GM18499 (cell line): Measurements from ENCODE around the gene CYP27A1.

ENCODE experiments used
- ATAC-seq: cut with Tn5 transposase; IDR thresholded peaks from one replicate; pipeline ENCODE4 v1.9.1; 2021; ENCODE audit warnings: moderate number of reproducible peaks; ENCODE audit not compliant: insufficient read depth, unreplicated experiment

The CYP27A1 gene

GRCh38 chr2:218781691-218782527 is at the start of gene CYP27A1:
Gene CYP27A1 (plus strand): TSS chr2:218782147. CDS start chr2:218782183, 36 bp downstream.
- no peak for ATAC-seq

DNA sequence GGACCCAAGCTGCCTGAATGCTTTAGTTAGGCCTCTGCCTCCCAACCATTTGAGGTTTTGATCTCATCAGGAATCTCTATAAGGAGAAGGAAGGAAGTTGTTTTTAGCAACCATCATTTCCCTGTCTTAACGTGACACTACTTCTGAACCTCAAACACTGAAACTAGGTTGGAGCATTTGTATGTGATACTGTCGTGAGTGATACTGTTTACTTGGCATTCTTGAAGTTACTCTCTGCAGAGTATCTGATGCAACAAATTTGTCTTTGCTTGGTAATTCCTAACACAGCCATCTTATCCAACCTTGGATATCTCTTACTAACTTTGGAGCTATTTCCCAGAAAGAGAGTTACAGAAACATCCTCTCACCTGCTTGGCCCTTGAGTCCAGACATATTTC is 49.2 kb upstream of the CYP27A1 start:
- ATAC-seq = no peak

DNA sequence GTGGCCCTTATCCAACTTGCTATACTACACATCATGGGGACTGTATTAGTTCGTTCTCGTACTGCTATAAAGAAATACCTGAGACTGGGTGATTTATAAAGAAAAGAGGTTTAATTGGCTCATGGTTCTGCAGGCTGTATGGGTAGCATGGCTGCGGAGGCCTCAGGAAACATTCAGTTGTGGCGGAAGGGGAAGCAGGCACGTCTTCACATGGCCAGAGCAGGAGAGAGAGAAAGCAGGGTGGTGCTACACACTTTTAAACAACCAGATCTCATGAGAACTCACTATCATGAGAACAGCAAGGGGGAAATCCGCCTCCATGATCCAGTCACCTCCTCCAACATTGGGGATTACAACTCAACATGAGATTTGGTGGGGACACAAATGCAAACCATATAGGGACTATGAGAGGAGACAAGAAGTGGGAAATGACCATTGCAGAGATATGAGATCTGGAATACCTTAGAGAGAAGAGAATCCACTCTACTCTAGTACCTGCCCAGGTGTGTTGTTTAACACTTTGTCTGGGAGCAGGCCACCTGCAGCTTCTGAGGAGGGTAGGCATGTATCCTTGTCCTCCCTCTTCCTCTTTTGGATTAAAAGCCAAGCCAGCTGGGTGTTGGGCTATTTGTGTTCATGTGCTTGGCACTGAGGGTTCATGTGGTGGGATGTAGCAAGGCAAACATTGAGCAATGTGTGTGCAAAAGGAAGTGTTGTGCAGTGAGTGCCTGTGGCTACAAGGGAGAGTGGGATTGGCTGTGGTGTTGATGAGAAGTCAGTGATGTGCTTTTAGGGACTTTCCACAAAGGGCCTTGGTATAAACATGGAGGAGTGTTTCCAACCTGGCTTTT is 48.6 kb upstream of the CYP27A1 start:
- ATAC-seq = no peak

- ATAC-seq = no peak
Observed at GRCh38 chr2:218734190-218734975, 47.6 kb upstream of the CYP27A1 start.

DNA sequence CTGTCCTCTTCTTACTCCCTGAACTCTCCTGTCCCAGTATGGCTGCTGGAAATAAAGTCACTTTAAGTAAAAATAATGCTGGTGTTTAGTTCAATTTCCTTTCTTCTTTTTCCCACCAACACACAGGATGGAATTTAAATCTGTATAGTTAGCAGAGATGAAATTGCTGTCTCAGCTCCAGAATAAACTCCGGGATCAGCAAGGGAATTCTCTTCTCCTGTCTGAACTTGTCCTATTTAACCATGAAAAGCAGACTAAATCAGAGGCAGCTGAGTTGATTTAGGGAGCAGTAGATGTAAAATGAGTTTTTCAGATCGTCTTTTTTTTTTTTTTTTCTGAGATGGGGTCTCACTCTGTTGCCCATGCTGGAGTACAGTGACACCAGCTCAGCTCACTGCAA is 45.4 kb upstream of the CYP27A1 start:
- no peak for ATAC-seq

GRCh38 chr2:218743068-218743467 is 38.9 kb upstream of the CYP27A1 start:
- ATAC-seq = no peak

DNA sequence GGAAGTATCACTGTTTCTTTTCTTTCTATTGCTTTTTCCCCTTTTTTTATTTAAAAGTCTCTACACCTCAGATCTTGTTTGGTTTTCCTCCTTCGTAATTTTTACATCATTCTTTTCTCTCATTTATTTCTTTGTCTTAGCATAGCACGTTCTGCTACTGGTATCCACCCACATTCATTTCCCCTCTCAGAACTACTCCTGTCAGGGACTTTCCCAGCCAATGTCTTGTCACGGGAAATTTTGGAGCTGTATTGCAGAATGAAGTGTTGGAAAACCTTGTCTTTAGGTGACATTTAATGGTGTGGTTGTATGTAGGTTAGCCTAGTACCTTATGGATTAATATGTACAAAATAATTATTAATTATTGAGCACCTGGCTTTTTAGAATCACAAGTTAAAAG is 37.3 kb upstream of the CYP27A1 start:
- no peak for ATAC-seq

GRCh38 chr2:218745160-218745558 is 36.8 kb upstream of the CYP27A1 start:
- no peak for ATAC-seq

- ATAC-seq = no peak
Observed at GRCh38 chr2:218745559-218746469, 36.1 kb upstream of the CYP27A1 start.

DNA sequence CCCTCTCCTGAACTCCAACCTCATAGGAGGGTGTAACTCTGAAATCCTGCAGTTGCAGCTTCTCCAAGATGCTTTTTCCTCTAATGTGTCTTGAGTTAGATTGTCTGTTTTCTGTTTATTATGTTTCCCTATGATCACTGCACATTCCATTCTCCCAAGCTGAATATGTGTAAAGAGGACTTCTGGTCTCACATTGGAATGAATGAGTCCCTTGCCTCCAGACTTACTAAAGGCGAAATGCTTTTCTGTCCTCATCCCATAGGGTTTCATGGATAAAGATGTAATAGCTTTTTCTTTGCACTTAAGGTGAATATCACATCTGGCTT is 35.5 kb upstream of the CYP27A1 start:
- no peak for ATAC-seq

GRCh38 chr2:218746960-218747359 is 35.0 kb upstream of the CYP27A1 start:
- no peak for ATAC-seq

DNA sequence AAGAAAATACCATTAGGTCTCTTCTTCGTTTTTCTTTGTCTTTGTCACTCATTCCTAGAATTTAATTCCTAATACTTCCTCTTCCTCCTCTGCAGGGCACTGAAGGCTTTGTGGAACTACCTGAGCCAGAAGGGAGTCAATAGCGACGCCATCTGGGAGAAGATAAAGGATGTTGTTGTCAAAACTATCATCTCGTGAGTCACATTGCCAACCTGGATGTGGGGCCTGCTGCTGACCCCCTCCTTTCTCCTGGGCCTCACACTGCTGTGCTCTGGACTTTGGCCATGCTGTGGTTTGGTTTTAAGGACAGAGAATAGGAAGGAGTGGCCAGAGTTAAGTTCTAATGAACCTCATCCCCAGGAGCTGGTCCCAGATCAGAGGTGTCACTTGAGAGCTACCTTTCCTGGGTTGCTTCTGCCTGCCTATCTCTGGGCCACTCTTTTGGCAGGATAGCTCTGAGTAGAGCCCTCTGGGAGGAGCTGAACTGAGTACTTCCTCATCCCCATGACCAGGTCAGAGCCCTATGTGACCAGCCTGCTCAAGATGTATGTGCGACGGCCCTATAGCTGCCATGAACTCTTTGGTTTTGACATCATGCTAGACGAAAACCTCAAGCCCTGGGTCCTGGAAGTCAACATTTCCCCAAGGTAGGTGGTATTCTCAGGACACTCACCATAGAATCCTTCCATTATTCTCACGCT is 33.1 kb upstream of the CYP27A1 start:
- ATAC-seq = no peak

DNA sequence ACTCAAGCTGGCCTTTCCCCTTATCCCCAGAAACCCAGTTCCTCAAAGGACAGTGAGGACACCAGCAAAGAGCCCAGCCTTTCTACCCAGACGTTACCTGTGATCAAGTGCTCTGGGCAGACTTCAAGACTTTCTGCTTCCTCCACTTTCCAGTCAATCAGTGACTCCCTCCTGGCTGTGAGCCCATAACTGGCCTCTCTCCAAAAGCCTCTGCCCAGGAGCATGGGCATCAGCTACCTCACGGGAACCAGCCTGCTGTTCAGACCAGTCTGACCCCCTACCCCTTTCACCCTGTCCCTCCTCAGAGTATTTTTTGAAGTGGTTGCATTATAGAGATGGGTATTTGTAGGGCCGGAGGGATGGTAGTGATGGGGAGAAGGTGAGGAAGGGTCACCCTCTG is 27.7 kb upstream of the CYP27A1 start:
- ATAC-seq = no peak

- ATAC-seq = no peak
Observed at GRCh38 chr2:218754781-218755180, 27.2 kb upstream of the CYP27A1 start.

DNA sequence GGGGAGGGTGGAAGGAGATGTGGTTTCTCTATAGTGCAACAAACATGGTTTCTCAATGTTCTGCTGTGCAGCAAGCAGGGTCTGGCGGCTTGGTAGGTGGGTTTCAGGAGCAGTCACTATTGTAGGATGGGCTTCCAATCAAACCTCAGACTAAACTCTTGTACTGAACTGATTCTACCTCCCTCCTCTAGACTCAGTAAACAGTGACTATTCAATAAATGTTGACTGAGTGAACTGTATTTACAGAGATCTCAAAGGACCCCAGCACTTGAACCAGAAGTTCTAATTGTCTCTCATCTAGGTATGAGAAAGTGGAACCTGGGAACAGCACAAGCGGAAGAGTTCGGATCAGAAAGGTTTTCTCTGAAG is 26.8 kb upstream of the CYP27A1 start:
- ATAC-seq = no peak

GRCh38 chr2:218755567-218756404 is 26.2 kb upstream of the CYP27A1 start:
- ATAC-seq = no peak

DNA sequence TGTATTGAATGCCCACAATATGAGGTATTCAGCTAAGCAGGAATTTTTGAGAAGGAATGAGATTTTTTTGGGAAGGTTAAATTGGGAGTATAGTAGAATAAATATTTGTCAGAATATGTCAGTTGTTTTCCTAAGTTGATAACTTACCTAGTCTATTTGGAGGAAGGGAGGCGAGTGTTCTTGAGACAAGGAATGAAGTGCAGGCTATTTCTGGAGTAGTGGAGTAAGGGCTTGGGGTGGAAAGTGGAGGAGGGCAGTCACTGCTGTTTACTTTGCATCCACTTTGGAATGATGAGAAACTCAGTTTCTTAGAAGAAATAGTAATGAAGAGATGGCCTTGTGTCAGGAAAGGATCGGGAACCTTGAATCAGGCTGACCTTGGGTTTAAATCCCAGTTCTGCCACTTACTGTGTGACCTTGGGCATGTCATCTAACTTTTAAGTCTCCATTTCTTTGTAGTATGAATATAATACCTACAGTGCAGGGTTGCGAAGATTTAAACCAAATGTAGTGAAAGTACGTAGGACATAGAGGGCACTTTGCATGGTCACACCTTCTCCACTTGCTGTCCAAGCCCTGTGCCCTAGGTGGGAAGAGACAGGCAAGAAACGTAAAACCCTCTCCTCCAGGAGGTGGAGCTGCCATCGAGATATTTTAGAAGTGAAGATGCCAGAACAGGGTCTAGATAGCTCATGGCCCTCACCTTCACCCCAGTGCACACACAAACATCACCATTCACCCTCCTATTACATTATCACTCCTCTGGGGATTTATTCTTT is 25.2 kb upstream of the CYP27A1 start:
- no peak for ATAC-seq

- ATAC-seq = no peak
Observed at GRCh38 chr2:218761795-218762194, 20.2 kb upstream of the CYP27A1 start.
